HG03442 (cell line): Measurements from ENCODE around the gene SPTBN4.
"Not testable (repeated sequence)": the region's sequence is repeated elsewhere in the genome, so short reads cannot be mapped to it uniquely, and the experiment has no call there.

Experiments
- ATAC-seq: cut with Tn5 transposase; IDR thresholded peaks from one replicate; pipeline ENCODE4 v1.9.1; 2021; ENCODE audit warnings: mild to moderate bottlenecking, moderate library complexity; ENCODE audit not compliant: unreplicated experiment

Gene SPTBN4

DNA sequence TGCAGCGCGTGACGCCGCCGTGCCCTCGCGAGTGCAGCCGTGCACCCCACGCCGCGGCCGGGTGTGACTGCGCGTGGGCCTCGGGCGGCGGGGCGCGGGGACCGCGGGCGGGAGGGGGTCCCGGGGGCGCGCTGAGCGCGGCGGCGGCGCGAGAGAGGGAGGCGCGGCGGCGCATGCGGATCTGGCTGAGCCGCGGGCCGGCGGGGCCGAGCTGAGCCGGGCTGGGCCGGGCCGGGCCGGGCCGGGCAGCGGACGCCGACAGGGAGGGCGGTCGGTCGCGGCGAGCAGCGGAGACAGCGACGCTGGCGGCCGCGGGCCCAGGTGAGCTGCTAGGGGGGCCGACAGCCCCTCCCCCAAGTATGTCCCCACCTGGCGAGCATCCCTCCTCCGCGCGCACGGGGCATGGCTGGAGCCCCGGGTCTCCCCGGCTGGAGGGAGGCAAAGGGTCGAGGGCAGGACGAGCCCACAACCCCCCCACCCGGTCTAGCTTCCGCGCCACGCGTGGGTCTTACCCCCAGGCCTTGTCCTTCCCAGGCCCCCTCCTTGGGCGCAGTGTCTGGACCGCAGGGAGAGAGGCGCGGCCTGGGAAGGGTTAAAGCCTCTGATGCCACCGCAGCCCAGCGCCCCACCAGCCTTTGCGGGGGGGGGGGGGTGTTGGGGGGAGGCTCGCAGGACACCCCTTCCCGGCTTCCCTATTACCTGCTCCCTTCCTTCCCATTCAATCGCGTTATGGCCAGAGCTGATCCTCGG is at the start of gene SPTBN4:
TSS of gene SPTBN4 (plus strand) at position 17 of the 750 bp plus-strand sequence. CDS start 5,621 bp downstream, outside the sequence.
- ATAC-seq = no peak

DNA sequence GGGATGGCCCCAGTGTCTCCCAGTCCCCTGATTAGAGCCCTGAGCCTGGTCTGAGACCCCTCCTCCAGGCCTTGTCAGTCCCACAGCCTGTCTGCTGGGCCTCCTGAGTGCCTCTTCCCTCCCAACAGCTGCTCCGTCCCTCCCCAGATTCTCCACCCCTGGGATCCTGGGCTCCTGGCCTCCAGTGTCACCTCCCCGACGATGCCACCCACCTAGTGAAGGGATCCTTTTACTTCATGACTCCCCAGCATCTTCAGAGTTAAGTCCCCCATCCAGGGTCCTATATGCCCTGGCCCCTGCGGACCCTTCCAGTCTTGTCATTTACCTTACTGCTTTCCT is 49.2 kb upstream of the SPTBN4 start:
- no peak for ATAC-seq

DNA sequence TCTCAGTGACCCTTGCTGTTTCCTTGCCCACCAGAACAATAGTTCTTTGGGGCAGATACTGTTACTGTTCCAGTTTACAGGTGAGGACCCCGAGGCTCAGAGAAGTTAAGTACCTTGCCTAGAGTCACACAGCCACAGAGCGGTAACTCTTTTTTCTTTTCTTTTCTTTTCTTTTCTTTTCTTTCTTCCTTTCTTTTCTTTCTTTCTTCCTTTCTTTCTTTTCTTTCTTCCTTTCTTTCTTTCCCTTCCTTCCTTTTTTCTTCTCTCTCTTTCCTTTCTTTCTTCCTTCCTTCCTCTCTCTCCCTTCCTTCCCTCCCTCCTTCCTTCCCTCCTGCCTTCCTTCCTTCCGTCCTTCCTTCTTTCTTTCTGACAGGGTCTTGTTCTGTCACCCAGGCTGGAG is 48.8 kb upstream of the SPTBN4 start:
- ATAC-seq = no peak

DNA sequence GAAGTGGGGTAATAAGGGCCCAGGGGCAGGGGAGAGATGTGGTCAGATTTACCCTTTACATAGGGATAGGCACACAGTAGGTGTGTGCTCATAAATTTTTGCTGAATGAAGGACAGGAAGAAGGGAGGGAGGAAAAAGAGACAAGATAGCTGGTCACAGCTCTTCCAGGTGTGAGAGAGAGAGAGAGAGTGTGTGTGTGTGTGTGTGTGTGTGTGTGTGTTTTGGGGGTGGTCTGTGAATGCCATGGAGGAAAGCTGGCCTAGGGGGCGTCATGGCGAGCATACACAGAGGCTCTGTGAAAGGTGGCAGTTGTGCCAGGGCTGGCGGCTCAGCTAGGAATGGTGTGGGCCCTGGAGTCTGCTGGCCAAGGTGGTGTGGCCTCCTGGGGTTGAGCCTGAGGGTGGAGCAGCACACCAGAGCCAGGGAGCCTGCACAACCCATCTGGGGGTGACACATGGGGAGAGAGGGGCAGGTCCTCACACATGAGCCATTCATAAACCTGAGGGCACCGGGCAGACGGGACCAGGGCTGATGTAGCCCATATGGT is 47.7 kb upstream of the SPTBN4 start:
- no peak for ATAC-seq

DNA sequence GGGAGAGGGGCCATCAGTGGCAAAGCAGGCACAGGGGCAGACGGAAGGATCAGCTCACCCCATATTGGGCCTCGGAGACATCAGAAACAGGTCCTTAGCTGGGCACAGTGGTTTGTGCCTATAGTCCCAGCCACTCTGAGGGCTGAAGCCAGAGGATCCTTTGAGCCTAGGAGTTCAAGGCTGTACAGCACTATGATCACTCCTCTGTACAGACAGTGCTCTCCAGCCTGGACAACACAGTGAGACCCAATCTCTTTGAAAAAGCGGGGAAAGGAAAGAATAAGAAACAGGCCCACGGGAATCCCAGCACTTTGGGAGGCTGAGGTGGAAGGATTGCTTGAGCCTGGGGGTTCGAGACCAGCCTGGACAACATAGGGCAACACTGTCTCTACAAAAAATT is 47.0 kb upstream of the SPTBN4 start:
- no peak for ATAC-seq

DNA sequence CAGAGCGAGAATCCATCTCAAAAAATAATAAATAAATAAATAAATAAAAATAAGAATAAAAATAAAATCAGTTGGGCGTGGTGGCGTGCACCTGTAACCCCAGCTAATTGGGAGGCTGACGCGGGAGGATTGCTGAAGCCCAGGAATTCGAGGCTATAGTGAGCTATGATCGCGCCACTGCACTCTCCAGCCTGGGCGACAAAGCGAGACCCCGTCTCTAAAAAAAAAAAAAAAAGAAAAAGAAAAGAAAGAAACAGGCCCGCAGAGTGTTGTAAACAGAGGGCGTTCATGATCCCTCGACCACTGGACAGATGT is 46.4 kb upstream of the SPTBN4 start:
- ATAC-seq = no peak

DNA sequence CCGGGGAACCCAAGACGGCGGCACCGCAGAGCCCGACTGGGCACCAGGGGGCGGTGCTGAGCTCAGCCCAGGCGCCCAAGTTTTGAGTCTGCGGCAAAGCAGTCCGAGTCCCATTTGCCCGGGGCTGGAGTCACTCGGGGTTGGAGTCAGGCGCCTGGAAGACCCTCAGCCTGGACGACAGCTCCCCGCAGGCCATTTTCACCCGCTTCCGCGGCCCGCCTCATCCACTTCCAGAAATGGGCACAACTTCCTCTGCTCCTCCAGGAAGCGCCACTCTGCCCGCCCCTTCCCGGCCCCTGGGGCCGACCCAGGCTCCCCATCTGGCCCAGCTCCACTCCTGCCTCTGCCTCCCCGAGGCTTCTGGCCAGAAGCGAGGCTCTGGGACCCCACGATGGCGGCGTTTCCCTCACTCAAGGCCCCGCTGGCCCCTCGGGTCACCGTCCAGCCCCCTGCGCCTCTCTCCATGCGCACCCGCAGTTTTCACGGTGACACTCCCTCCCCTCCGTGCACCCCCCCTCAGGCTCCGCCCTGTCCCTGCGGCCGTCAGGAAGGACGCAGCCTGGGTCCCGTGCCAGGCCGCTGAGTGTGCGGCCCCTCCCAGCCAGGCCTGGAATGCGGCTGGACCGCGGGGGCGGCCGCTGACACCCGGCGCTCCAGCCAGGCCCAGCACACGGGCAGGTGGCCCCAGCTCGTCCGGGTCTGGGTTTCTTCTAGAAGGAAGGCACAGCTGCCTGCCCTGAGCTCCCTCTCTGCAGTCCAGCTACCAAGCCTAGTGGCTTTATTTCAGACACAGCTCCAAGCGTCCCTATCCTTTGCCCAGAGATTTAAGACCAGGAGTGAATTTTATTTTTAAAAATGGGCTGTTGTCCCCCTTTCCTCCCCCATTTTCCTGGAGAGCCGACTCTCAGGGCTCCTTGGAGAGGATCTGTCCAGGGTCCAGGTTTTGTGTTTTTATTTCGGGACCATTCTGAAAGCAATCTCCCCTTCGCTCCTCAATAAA is 45.7 kb upstream of the SPTBN4 start:
- ATAC-seq = peak; percentile 30

DNA sequence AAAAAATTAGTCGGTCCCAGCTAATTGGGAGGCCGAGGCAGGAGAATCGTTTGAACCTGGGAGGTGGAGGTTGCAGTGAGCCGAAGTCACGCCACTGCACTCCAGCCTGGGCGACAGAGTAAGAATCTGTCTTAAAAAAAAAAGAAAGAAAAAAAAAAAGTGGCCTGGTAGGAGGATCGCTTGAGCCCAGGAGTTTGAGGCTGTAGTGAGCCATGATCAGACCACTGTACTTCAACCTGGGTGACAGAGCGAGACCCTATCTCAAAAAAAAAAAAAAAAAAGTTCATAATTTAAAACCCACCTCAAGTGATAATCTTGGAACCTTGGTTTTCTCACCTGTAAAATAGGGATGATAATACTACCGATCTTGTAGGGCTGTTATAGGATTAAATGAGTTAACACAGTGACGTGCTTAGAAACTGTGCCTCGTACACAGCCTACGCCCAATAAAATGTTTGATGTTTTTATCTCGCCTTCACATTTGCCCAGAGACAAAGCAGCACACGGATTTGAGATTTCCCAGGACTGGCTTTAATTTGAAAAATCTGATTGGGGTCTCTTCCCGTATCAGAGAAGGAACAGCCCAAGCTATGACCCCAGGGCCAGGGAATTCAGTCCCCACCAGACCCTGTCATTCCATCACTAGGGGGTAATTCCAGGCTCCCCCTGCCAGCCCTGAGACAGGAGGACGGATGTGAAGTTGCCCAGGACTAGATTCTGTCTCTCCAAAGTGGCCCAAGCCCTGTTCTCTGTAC is 44.6 kb upstream of the SPTBN4 start:
- ATAC-seq = no peak

DNA sequence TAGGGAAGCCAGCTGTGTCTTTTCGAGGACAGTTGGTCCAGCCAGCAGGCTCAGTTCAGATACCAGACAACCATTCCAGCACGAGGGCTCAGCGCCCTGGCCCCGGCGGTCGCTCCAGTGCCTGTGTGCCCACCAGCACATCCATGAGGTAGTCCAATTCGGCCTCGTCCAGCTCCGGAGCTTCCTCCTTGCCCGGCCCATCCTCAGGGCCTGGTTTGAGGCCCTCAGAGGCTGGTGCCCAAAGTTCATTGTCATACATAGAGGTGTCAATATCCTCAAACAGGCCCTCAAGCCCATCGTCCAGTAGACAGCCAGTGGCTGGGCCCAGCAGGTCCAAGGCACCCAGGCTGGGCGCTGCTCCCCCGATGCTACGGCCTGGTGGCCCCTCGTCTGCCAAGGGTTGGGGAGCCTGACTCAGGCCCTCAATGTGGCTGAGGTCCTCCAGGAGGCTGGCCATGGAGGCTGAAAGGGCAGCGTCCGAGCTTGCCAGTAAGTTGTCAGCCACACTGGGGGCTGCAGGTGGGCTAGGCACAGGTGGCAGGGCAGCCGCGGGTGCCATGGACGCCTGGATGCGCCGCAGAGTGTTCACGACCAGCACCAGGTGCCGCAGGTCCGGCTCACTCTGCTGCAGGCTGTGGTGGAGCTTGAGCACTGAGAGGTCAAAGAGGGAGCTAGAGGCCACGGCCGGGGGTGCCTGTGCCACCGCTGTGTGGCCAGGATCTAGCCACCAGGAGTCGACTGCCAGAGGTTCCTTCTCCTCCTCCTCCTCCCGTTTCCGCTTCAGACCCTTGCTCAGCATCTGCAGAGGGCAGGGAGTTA is 43.8 kb upstream of the SPTBN4 start:
- ATAC-seq = no peak

DNA sequence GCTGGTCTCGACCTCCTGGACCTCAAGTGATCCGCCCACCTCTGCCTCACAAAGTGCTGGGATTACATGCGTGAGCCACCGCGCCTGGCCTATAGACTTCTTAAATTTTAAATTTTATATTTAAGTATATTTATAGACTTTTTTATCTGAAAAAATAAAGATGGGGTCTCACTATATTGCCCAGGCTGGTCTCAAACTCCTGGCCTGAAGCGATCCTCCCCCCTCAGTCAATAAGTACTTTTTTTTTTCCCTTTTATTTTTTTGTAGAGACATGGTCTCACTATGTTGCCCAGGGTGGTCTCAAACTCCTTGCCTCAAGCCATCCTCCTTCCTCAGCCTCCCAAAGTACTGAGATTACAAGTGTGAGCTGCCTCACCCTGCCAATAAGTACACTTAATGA is 42.9 kb upstream of the SPTBN4 start:
- ATAC-seq = no peak

DNA sequence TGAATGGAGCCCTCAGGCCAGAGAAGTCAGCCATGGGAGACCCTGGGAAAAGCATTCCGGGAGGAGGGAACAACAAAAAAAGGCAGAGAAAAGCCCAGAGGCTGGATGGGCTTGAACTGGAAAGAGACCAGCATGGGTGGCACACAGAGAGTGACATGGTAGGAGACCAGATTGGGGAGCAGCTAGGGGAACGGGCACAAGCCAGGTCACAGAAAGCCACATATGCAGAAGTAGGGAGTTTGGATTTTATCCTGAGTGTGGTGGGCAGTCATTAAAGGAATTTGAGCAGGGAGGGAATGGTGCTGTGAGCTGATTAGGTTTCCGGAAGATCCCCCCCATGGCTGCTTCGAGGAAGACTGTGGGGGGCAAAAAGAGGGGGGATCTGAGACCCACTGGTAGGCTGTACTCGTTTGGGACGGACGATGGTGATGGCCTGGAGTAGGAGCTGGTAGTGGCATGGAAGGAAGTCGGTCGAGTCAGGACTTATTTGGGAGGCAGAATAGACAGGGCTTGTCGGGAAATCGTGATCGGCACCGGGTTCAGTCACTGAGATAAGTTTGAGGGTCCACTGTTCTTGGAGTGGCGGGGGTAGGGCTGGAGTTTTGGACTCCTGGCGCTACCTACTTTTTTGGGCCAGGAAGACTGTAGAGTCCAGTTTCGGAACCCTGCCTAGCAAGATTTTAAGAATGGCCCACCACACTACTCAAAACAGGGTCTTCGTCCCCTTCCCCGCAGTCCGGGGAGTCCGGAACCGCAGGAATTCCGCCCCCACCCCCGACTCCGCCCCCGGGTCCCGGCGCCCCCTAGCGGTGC is 42.0 kb upstream of the SPTBN4 start:
- ATAC-seq = no peak

DNA sequence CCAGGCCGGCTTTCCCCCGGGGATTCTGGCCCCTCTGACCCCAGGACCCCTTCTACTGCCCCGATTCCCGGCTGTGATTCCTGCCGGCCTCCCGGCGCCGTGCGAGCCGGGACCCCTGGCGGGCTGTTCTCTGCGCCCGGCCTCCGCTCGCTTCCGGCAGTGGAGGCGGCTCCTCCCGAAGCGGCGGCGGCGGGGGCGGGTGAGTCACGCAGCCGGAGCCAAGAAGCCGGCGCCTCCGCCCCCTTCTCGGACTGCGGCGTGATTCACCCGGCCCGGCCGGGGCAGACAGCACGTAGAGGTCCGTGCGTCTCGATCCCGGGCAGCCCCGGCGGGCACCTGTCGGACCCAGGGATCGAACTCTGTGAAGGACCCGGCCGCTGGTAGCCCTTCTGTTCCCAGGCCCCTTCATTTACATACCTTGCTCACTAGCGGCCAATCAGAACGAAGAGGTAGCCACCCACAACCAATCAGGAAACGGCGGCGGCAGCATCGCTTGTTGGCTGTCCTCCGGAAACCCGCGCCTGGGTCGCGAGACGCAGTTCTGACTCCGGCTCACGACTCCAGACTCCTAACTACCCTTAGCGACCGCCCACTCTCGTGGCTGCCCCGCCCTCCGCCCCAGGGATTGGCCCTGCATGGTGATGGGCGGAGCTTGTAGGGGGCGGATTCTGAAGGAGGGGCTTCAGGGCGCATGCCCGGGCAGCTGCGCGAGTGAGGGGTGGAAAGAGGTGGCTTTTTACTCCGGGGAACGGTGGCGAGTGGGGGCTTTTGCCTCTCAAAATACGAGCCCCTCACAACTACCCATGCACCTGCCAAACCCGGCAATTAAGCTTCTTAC is 41.1 kb upstream of the SPTBN4 start, which contains the start of gene SERTAD1:
TSS of gene SERTAD1 (minus strand) at position 543 of the 838 bp plus-strand sequence. CDS start 2,446 bp downstream, outside the sequence.
- ATAC-seq = peak; percentile 78

DNA sequence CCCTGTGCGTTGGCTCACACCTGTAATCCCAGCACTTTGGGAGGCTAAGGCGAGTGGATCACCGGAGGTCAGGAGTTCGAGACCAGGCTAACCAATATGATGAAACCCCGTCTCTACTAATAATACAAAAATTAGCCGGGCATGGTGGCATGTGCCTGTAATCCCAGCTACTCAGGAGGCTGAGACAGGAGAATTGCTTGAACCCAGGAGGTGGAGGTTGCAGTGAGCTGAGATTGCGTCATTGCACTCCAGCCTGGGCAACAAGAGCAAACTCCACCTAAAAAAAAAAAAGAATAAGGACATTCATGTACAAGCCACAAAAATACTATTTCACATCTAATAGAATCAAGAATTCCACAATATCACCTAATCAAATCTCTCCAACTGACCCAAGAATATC is 38.6 kb upstream of the SPTBN4 start:
- ATAC-seq = not testable (repeated sequence)

DNA sequence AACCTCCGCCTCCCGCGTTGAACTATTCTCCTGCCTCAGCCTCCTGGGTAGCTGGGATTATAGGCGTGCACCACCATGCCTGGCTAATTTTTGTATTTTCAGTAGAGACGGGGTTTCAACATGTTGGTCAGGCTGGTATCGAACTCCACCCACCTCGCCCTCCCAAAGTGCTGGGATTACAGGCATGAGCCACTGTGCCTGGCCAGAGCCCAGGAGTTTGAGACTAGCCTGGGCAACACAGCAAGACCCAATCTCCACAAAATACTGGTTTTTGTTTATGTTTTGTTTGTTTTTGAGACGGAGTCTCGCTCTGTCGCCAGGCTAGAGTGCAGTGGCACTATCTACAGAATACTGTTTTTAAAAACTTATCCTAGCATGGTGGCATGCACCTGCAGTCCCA is 36.6 kb upstream of the SPTBN4 start:
- not testable (repeated sequence) for ATAC-seq

DNA sequence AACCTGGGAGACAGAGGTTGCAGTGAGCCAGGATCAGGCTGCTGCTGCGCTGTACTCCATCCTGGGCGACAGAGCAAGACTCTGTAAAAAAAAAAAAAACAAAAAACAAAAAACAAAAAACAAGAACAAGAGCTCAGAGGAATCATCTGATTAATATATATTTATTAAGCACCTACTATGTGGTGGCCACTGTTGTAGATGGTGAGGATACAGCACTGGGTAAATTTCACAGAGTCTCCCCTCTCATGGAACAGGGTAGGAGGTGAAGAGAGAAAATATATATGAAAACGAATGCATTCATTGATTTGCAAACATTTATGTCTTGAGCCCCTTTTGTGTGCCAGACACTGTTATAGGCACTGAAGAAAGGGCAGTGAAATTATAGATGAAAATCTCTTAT is 35.1 kb upstream of the SPTBN4 start:
- no peak for ATAC-seq

DNA sequence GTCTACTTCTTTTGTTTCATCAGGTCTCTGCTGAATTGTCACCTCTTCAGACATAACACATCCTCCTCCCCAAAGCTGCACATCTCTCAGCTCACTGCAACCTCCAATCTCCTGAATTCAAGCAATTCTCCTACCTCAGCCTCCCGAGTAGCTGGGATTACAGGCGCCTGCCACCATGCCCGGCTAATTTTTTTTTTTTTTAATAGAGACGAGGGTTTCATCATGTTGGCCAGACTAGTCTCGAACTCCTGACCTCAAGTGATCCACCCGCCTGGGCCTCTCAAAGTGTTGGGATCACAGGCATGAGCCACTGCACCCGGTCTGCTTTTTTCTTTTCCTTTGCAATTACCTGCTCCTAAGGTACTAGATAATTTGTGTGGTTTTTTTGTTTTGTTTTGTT is 34.0 kb upstream of the SPTBN4 start:
- not testable (repeated sequence) for ATAC-seq

DNA sequence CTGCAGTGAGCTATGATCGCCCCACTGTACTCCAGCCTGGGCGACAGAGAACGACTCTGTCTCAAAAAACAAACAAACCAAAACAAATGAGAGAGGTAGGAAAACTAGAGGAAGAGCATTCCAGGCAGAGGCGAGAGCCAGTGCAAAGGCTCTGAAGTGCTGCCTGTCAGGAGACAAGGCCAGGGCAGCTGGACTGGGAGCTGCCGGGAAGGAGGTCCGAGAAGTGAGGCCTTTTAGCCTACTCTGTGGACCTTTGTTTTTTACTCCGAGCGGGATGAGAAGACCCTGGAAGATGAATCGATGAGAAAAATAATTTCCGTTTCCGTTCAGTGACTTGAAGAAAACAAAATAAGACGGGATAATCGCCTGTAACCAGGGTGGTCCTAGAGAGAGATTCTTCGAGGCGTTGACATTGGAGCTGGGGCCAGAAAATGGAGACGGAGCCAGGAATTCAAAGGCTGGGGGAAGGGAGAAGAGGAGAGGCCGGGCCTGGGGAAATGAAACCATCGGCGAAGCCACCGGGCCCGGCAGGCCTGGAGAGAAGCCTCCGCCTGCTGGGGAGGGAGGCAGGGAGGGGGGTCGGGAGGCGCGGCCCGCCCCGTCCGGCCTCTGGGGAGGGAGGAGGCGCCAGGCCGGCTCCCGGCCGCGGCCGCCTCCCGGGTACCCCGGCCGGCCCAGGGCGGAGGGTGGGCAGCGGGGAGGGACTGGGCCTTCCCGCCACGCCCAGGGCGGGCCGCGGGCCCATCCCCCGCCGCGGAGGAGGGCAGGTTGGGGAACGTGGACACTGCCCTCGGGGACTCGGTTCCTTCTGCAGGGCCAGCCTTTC is 33.2 kb upstream of the SPTBN4 start:
- peak; percentile 58 for ATAC-seq

DNA sequence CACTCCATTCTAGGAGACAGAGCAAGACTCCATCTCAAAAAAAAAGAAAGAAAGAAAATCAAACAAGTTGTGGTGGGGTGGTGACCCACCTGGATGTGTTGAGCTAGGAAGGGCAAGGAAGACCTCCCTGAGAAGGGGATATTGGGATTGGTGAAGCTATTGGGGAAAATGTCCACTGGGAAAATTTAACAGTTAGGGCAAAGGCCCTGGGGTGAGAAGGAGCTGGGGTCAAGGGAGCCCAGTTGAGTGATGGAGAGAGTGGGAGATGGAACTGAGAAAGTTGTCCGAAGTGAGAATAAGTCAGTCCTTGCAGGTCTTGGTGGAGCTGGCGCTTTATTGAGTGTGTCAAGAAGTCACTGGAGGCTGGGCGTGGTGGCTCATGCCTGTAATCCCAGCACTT is 28.5 kb upstream of the SPTBN4 start:
- no peak for ATAC-seq
